ENCODE data around the gene RNF157.
"Not testable (repeated sequence)": the region's sequence is repeated elsewhere in the genome, so short reads cannot be mapped to it uniquely, and the experiment has no call there.

Gene RNF157

DNA sequence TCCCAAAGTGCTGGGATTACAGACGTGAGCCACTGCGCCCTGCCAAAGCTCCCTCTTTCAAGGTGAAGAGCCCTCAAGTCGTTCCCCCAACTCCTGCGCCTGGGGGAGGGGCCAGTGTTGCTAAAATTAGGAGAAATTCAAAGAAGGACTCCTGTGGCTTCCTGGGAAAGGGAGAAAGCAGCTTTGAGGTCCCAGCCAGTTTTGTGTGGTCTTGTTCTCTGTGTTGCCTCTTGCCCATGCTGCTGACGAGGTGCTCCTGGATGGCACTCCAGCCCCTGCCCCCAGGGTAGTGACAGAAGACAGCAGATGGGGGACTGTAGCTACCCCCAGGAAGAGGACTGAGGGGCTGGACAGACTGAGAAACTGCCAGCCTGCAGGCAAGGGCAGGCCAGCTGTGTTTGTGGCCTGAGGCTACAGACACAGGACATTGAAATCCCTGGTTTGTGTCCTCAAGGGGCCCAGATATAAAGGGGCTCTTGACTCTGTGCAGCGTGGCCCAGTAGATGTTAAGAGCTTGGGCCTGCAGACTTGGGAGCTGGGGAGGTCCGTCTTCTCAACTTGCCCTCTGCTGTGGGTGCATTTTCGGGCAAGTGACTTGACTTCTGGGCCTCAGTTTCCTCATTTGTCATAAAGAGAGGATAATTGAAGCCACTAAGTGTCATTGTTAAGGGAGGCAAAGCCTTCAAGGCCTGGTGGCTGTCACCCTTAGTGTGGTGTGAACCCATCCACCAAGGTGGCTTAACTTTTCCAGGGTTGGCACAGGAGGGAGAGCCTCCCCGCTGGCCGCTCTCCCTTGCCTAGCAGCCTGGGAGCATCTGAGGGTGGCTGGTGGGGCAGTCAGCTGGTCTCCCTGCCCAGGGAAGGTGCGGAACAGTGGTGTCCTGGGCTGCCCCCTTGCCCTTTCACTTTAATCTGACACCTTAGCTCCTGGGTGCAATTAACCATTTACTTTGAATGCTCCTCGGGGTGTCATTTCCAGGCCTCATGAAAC is 29.0 kb upstream of the RNF157 start:
- no peak overlapping the region for H3K4me3 ChIP-seq (replicated peaks; ENCODE audit: low read depth, low read length)
- TF ChIP-seq, protein P1, sequence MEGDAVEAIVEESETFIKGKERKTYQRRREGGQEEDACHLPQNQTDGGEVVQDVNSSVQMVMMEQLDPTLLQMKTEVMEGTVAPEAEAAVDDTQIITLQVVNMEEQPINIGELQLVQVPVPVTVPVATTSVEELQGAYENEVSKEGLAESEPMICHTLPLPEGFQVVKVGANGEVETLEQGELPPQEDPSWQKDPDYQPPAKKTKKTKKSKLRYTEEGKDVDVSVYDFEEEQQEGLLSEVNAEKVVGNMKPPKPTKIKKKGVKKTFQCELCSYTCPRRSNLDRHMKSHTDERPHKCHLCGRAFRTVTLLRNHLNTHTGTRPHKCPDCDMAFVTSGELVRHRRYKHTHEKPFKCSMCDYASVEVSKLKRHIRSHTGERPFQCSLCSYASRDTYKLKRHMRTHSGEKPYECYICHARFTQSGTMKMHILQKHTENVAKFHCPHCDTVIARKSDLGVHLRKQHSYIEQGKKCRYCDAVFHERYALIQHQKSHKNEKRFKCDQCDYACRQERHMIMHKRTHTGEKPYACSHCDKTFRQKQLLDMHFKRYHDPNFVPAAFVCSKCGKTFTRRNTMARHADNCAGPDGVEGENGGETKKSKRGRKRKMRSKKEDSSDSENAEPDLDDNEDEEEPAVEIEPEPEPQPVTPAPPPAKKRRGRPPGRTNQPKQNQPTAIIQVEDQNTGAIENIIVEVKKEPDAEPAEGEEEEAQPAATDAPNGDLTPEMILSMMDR (IDR thresholded peaks at IDR 0.05; ENCODE audit: low read length, missing control alignments) = no peak
- no peak for DNase-seq (ENCODE audit: low read depth)

DNA sequence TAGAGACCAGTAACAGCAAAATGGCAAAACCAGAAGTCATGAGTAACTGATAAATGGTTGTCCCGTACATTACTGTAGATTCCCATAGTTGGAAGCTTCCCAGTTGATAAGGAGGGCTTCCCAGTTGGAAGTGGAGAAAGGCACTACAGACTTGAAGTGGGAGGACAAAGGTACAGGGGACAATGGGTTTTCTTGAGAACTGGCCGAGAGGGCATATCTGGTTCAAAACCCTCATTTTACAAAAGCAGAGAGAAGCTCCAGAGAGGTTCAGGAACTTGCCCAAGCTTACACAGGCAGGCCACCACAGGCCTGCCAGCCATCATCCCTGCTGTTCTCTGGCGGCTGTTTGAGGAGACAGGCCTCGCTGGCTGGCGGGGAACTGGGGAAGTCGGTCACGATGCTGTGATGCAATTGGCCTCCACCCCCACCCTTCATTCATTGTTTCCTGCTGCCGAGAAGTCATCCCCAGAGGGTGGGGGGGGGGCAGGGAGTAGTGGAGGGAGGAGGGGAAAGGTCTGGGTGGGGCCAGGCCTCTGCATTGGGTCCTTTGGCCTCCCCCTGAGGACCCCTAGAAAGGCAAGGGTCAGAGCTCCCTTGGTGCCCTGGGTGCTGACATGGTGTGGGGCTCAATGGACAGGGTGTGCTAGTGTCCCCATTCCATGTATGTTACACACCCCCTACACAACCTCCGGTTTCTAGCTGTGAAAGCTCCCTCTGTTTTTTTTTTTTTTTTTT is 27.9 kb upstream of the RNF157 start:
- TF ChIP-seq, protein P1 (IDR thresholded peaks at IDR 0.05; ENCODE audit: low read length, missing control alignments) = no peak
- peak overlapping the region; percentile 18 for H3K4me3 ChIP-seq (replicated peaks; ENCODE audit: low read depth, low read length)
- peak; percentile 90 for DNase-seq (ENCODE audit: low read depth)

DNA sequence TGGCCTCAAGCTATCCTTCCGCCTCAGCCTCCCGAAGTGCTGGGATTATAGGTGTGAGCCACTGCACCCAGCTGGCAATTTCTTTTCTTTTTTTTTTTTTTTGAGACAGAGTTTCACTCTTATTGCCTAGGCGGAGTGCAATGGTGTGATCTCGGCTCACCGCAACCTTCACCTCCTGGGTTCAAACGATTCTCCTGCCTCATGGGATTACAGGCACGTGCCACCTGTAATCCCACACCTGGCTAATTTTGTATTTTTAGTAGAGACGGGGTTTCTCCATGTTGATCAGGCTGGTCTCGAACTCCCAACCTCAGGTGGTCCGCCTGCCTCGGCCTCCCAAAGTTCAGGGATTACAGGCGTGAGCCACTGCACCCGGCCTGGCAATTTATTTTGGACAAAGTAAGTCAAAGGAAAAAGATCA is 27.3 kb upstream of the RNF157 start:
- not testable (repeated sequence) for H3K4me3 ChIP-seq (replicated peaks; ENCODE audit: low read depth, low read length); DNase-seq (ENCODE audit: low read depth)

DNA sequence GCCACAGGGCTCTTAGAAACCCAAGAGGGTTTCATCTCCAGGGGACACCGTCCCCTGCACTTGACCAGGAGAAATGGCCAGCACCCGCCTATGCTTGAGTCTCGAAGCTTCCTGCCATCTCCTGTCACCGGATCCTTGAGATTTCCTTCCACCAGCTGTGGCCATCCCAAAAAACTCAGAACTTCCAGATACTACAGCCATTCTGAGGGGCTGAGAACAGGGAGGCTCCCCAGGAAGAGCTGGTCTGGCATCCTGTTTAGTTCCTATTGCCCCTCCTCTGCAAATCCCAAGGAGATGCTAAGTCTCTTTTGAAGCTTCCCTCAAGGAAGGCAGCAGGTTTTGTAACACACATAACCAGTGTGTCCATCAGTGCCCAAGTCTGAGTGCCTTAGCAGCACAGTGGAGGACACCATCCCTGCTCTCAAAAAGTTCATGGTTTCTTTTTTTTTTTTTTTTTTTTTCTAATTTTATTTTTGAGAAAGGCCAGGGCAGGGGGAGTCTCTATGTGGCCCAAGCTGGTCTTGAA is 26.8 kb upstream of the RNF157 start:
- H3K4me3 ChIP-seq (replicated peaks; ENCODE audit: low read depth, low read length) = peak overlapping the region; percentile 72
- no peak for DNase-seq (ENCODE audit: low read depth)
- TF ChIP-seq, protein P1 (IDR thresholded peaks at IDR 0.05; ENCODE audit: low read length, missing control alignments) = no peak

DNA sequence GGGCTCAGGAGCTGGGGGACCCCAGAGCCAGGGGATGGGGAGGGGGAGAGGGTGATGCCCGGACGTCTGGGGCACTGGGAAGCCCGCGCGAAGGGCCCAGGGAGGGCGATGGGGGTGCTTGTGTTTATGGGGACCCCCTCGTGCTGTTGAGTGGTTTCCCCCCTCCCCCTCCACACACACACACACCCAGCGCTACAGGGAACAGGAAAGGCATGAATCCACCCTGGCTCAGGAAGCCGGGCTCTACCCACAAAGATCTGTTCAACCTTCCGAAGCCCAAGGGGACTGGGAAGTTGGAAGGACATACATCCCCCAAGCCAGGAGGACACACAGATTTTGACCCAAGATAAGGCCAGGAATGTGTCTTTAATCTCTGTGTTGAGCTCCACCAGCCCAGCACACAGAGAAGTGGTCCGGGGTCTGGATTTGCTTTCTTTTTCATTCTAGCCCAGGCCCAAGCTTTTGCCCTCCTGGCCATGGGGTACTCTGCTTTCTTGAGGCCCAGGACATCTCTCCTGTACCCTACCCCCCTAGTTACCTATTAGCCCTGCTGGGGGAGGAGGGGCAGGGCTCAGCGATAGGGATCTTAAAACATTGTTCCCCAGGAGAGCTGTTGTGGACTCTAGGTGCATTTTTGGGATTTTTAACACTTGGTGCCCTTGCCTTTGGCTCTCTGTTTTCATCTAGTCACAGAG is 26.1 kb upstream of the RNF157 start:
- peak; percentile 40 for DNase-seq (ENCODE audit: low read depth)
- H3K4me3 ChIP-seq (replicated peaks; ENCODE audit: low read depth, low read length) = peak overlapping the region; percentile 72

DNA sequence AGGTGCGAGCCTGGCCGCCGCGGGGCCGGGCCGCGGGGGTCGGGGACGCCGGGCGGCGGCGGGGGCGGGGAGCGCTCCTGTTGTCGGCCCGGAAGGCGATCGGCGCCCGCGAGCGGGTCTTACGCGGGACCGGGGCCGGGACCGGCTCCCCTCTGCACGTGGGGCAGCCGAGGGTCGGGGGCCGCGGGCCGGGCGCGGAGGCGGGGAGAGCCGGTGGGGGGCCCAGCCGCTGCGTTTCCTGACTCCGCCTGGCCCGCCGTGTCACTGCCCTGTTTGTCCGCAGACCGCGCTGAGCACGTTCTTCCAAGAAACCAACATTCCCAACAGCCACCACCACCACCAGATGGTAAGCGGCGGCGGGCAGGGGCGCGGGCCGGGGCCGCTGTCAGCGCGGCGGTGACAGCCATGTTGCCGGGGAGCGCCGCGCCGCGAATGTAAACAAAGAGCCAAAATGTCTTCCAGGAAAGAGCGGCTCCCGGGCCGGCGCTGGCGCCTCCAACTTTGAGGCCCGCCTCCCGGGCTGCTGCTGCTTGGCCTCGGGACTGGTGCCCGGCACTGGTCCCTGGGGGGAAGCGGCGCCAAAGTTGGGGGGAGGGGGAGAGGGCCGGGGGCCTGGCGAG is 25.4 kb upstream of the RNF157 start:
- TF ChIP-seq, protein P1 (IDR thresholded peaks at IDR 0.05; ENCODE audit: low read length, missing control alignments) = no peak
- DNase-seq (ENCODE audit: low read depth) = peak; percentile 53

More for the DNA sequence above, 26.1 kb upstream of the RNF157 start:
- TF ChIP-seq, protein P1 (IDR thresholded peaks at IDR 0.05; ENCODE audit: low read length, missing control alignments) = no peak

More for the DNA sequence above, 25.4 kb upstream of the RNF157 start:
- H3K4me3 ChIP-seq (replicated peaks; ENCODE audit: low read depth, low read length) = peak overlapping the region; percentile 72

All from fibroblast of pulmonary artery (primary cell).